GM21786 (cell line): ENCODE measurements around the gene CRYZL1.
A peak's percentile ranks its signal among the peaks of the same experiment; 100 is the strongest.
"Not testable (repeated sequence)": the region's sequence is repeated elsewhere in the genome, so short reads cannot be mapped to it uniquely, and the experiment has no call there.

Experiments used
- ATAC-seq: cut with Tn5 transposase; IDR thresholded peaks from one replicate; pipeline ENCODE4 v1.9.1; 2021; ENCODE audit not compliant: unreplicated experiment

Gene CRYZL1

GRCh38 chr21:33641352-33642026, at the start of gene CRYZL1:
Gene CRYZL1 (minus strand): TSS chr21:33641741. CDS start chr21:33631551, 10,190 bp downstream.
- peak; percentile 80 for ATAC-seq

- no peak for ATAC-seq
Measured at GRCh38 chr21:33690874-33691273, 49.3 kb upstream of the CRYZL1 start.

- no peak for ATAC-seq
Measured at GRCh38 chr21:33688353-33688752, 46.8 kb upstream of the CRYZL1 start.

GRCh38 chr21:33687634-33688033, 46.1 kb upstream of the CRYZL1 start:
- no peak for ATAC-seq

- ATAC-seq, result no peak
Measured at GRCh38 chr21:33686386-33686785, 44.8 kb upstream of the CRYZL1 start.

GRCh38 chr21:33685613-33686197, 44.2 kb upstream of the CRYZL1 start:
- ATAC-seq, result no peak

GRCh38 chr21:33684923-33685560, 43.5 kb upstream of the CRYZL1 start:
- no peak for ATAC-seq

GRCh38 chr21:33684068-33684467, 42.5 kb upstream of the CRYZL1 start:
- no peak for ATAC-seq

- no peak for ATAC-seq
Measured at GRCh38 chr21:33682992-33683627, 41.6 kb upstream of the CRYZL1 start.

- ATAC-seq, result no peak
Measured at GRCh38 chr21:33680870-33681269, 39.3 kb upstream of the CRYZL1 start.

- ATAC-seq, result no peak
Measured at GRCh38 chr21:33677450-33677849, 35.9 kb upstream of the CRYZL1 start.

- ATAC-seq, result not testable (repeated sequence)
Measured at GRCh38 chr21:33676666-33677065, 35.1 kb upstream of the CRYZL1 start.

- ATAC-seq, result no peak
Measured at GRCh38 chr21:33674226-33674625, 32.7 kb upstream of the CRYZL1 start.

GRCh38 chr21:33673473-33673872, 31.9 kb upstream of the CRYZL1 start:
- no peak for ATAC-seq

- no peak for ATAC-seq
Measured at GRCh38 chr21:33670076-33670978, 28.8 kb upstream of the CRYZL1 start.

- no peak for ATAC-seq
Measured at GRCh38 chr21:33668620-33669019, 27.1 kb upstream of the CRYZL1 start.

GRCh38 chr21:33668180-33668579, 26.6 kb upstream of the CRYZL1 start:
- no peak for ATAC-seq

GRCh38 chr21:33667636-33668035, 26.1 kb upstream of the CRYZL1 start:
- no peak for ATAC-seq

- no peak for ATAC-seq
Measured at GRCh38 chr21:33666153-33666552, 24.6 kb upstream of the CRYZL1 start.

- ATAC-seq, result no peak
Measured at GRCh38 chr21:33664135-33664534, 22.6 kb upstream of the CRYZL1 start.

- no peak for ATAC-seq
Measured at GRCh38 chr21:33663241-33663640, 21.7 kb upstream of the CRYZL1 start.
